GM18861 (cell line): Measurements from ENCODE around the gene PRR14.
A peak's percentile ranks its signal among the peaks of the same experiment; 100 is the strongest.
"Not testable (repeated sequence)": the region's sequence is repeated elsewhere in the genome, so short reads cannot be mapped to it uniquely, and the experiment has no call there.

Experiments
- ATAC-seq: cut with Tn5 transposase; IDR thresholded peaks from one replicate; pipeline ENCODE4 v1.9.1; 2021; ENCODE audit not compliant: unreplicated experiment

The PRR14 gene

DNA sequence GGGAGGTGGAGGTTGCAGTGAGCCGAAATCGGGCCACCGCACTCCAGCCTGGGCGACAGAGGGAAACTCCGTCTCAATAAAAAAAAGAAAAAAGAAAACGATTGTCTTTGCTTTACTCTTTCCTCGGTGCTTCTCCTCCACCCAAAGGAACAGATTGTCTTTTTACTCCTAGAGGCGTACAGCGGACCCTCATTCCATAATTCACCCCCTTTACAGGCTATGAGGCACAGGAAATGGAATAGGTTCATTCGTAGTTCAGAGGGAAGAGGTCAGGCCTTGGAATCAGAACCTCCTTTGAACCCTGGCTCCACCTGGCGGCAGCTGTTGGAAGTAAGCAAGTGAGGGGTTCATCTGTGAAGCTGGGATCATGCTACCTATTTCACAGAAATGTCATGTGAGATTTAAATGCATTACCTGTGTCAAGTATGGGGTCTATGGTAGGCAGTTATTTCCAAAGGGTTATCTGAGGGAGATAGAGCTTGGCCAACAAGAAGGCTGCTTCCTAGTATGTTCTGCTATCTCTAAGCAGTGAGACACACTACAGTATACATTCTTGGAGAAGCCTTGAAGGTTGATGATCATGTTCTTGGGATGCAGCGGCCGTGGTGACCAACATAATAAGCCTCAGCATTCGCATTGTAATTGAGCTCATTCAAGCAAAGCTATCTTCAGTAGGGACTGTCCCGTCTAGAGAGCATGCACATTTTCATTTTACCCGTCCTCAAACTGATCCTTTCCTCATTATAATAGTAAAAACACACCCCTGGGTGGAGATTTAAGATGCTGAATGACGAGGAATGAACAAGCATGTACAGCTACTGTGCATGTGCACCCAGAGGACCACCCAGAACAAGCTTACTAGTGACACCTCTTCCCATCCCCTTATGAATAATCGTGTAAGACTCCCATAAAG lies 21.9 kb upstream of the PRR14 start:
- ATAC-seq, result no peak

DNA sequence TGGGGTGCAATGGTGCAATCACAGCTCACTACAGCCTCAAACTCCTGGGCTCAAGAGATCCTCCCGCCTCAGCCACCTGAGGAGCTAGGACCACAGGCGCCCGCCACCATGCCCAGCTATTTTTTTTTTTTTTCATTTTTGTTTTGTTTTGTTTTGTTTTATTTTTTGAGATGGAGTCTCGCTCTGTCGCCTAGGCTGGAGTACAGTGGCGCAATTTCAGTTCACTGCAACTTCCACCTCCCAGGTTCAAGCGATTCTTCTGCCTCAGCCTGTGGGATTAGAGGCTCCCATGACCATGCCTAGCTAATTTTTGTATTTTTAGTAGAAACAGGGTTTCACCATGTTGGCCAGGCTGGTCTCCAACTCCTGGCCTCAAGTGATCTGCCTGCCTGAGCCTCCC lies 18.3 kb upstream of the PRR14 start:
- not testable (repeated sequence) for ATAC-seq

GRCh38 chr16:30633526-30633925 lies 17.2 kb upstream of the PRR14 start:
- ATAC-seq, result no peak

DNA sequence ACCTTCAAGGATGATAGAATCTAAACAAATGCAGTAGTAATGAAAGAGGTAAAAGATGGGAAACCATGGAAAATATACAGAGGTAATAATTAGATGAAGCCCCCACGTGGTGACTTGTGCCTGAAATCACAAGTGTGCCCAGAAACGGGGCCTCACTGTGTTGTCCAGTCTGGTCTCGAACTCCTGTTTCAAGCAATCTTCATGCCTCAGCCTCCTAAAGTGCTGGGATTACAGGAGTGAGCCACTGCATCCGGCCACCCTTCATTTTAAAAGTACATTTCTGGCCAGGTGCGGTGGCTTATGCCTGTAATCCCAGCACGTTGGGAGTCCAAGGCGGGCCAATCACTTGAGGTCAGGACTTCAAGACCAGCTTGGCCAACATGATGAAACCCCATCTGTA lies 14.2 kb upstream of the PRR14 start:
- no peak for ATAC-seq

DNA sequence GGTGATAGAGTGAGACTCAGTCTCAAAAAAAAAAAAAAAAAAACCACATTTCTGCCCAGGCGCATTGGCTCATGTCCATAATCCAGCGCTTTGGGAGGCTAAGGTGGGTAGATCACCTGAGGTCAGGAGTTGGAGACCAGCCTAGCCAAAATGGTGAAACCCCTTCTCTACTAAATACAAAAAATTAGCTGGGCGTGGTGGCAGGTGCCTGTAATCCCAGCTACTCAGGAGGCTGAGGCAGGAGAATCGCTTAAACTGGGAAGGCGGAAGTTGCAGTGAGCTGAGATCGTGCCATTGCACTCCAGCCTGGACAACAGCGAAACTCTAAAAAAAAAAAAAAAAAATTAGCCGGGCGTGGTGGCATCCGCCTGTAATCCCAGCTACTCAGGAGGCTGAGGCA lies 13.6 kb upstream of the PRR14 start:
- ATAC-seq, result not testable (repeated sequence)

DNA sequence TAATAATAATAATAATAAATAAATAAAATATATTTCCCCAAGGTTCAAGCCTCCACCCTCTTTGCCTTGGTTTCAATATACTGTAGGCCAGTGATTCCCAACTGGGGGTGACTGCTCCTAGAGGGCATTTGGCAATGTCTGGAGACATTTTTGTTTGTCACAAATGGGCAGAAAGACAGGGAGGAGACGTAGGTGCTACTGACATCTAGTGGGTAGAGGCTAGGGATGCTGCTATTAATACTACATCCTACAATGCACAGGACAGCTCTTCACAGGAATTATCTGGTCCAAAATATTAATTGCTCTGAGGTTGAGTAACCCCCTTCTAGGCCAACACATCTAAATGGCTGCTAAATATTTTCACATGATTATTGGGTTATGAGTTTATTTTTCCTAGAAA lies 12.8 kb upstream of the PRR14 start:
- no peak for ATAC-seq

- no peak for ATAC-seq
Observed at GRCh38 chr16:30641378-30641982, 9.3 kb upstream of the PRR14 start.

- no peak for ATAC-seq
Observed at GRCh38 chr16:30644334-30644830, 6.4 kb upstream of the PRR14 start.

GRCh38 chr16:30645727-30646126 lies 5.0 kb upstream of the PRR14 start:
- ATAC-seq, result no peak

DNA sequence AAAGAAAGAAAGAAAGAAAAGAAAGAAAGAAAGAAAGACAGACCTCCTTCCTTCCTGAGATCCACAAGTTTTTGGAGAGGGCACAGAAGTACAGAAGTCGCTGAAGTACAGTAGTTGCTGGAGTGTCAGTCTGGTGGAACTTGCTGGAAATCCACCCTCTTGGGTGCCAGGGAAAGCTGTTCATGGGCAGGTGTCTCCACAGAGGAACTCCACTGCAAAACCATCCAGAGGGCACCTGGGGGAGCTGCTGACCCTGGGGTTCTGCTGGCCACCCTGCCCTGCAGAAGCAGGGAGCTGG lies 3.5 kb upstream of the PRR14 start:
- no peak for ATAC-seq

DNA sequence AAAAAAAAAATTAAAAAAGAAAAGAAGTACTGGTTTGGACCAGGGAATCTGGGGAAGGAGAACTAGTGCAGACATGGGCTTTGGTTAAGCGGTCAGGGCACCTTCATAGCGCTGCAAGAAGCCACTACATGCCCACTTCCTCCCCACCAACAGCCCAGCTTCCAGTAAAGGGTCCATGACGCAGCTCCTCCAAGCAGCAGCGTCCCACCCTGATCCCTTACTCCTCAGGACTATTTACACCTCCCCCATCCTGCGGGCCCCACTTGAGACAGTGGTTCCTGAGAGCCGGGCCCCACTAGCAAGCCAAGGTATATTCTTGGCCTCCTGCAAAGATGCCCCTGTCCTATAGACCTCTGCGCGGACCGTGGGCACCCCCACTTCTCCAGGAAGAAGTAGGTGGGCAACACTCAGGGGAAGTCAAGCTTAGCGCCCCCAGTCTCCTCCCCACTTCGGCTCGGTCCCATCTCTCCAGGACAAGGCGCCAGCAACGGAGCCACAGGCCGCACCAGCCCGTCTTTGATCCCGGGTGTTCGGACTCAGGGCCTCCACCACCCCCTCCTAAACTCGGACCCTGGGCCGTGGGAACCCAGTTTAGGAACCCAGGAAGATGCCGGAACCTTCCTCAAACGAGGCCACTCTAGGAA lies 913 bp upstream of the PRR14 start:
- no peak for ATAC-seq

DNA sequence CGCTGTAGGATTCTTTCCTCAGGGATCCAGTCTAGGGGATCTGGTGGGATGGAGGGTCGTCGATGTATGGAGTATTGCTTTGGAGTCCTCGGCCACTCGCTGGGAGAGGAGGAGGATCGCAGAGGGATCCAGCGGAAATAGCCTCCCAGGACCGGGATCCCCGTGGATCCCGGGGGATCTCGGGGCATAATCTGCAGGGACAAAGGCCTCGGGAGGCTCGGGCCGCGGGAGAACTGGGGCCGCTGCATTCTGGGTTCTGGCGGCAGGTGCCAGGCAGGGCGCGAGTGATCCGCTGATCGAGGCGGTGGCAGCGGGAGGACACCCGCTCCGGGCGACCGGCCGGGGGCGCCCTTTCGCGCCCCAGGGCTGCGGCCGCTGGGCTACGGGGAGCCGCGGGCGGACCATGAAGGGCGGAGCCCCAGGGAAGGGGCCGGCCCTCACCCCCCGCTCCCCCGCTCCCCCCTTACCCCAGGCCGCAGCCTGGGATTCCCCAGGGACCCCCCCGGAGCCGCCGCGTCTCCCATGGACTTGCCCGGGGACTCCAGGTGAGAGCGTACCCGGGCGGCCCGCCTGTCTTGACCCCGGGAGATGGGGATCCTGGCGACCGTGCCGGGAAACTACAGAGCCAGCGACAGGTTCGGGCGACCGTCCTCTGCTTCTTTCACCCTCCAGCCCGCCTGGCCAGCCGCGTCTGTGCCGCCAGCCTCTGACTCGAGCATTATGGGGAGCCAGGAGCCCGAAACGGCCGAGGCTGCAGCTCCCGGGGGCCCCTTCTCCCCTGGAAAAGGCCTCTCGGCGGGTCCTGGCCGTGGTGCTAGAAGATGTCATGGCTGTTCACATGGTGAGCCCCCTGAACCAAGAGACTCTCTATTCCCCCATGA lies 604 bp downstream of the PRR14 start:
- peak; percentile 31 for ATAC-seq

DNA sequence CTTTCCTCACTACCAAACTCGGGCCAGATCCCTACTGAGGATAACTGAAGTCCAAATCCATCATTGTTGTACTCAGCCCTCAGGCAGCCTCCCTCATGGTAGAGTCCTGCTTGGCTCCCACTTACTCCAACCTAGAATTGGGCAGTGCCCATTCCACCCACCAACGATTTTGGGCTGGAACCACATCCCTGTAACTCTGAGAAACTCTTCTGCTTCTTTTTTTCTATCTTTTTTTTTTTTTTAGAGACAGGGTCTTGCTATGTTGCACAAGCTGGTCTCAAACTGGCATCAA lies 1.2 kb downstream of the PRR14 start:
- ATAC-seq, result no peak

- ATAC-seq, result no peak
Observed at GRCh38 chr16:30652718-30653117, 2.0 kb downstream of the PRR14 start.

DNA sequence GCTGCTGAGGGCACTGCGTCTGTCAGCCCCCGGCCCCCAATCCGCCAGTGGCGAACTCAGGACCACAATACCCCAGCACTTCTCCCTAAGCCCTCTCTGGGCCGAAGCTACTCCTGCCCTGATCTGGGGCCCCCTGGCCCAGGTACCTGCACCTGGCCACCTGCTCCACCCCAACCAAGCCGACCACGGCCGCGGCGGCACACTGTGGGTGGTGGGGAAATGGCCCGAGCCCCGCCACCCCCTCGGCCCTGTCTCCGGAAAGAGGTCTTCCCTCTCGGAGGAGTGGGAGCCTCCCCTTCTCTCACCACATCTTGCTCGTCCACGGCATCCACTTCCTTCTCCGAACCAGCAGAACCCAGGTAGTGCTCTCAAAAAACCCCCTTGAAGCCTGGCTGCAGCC lies 4.1 kb downstream of the PRR14 start:
- no peak for ATAC-seq

DNA sequence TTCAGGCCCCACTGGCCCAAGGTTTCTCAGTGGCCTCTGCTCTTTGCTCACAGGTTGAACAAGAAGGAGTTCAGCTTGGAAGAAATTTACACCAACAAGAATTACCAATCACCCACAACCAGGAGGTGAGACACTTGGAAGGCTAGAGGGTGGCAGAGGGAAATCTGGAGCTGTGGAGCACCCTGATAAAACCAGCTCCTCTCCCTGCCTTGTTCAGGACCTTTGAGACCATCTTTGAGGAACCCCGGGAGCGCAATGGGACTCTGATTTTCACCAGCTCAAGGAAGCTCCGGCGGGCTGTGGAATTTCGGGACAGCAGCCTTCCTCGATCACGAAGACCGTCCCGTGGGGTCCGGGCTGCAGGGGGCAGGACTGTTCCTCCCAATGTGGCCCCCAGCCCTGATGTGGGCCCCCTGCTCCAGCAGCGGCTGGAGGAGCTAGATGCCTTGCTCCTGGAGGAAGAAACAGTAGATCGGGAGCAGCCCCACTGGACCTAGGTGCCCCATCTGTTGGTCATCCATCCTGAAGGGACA lies 5.1 kb downstream of the PRR14 start:
- ATAC-seq, result no peak

DNA sequence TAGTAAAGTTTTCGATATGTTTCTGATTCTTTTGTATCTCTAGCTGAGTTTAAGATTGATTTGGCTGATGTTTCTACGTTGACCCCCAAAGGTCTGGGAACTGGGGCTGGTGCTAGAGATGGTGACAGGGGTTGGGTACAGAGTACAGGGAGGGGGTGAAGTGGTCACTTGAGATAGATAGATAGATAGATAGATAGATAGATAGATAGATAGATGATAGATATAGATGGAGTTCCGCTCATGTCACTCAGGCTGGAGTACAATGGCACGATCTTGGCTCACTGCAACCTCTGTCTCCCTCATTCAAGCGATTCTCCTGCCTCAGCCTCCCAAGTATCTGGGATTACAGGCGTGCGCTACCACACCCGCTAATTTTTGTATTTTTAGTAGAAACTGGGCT lies 5.6 kb downstream of the PRR14 start:
- ATAC-seq, result no peak

GRCh38 chr16:30656974-30657865 lies 6.5 kb downstream of the PRR14 start:
- ATAC-seq, result no peak

GRCh38 chr16:30657866-30658730 lies 7.3 kb downstream of the PRR14 start, which contains the start of gene FBRS:
FBRS (plus strand) TSS chr16:30658431; CDS start chr16:30659519, 1,088 bp downstream.
- peak; percentile 56 for ATAC-seq
